ENCODE data around the gene TDRD1.

TDRD1 gene

DNA sequence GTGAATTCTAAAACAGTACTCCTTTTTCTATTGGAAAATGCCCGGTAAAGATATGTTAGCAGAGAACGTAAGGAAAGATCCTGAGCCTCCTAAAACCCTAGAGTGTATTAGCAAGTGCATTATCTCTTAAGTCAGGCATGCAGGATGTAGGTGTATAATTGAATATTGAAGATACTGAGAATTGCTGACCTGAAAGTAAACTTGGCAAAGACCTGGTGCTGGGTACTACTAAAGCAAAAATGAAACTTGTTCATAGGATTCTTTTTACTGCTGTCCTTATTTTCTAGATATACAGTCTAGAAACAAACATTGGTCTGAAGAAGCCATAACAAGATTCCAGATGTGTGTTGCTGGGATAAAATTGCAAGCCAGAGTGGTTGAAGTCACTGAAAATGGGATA is 41.1 kb downstream of the TDRD1 start:
- Histone ChIP-seq H3K4me1 (ENCODE audit: control insufficient read depth in 1 of 2, insufficient read depth in 1 of 2, low read depth in 1 of 2, low read length in 1 of 2) (no peaks in the 10 kb centered on the region), H3K9me3 (no peaks in the 10 kb centered on the region), H3K4me3 (ENCODE audit: low read depth in 1 of 2, low read length in 1 of 2) (no peak overlapping the region), H3K27me3 (peaks cover 25% of the 10 kb centered on the region), H3K27ac (no peak overlapping the region), H3K36me3 (no peaks in the 10 kb centered on the region)
- TF ChIP-seq, protein P1, sequence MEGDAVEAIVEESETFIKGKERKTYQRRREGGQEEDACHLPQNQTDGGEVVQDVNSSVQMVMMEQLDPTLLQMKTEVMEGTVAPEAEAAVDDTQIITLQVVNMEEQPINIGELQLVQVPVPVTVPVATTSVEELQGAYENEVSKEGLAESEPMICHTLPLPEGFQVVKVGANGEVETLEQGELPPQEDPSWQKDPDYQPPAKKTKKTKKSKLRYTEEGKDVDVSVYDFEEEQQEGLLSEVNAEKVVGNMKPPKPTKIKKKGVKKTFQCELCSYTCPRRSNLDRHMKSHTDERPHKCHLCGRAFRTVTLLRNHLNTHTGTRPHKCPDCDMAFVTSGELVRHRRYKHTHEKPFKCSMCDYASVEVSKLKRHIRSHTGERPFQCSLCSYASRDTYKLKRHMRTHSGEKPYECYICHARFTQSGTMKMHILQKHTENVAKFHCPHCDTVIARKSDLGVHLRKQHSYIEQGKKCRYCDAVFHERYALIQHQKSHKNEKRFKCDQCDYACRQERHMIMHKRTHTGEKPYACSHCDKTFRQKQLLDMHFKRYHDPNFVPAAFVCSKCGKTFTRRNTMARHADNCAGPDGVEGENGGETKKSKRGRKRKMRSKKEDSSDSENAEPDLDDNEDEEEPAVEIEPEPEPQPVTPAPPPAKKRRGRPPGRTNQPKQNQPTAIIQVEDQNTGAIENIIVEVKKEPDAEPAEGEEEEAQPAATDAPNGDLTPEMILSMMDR (IDR thresholded peaks at IDR 0.05): no peak

DNA sequence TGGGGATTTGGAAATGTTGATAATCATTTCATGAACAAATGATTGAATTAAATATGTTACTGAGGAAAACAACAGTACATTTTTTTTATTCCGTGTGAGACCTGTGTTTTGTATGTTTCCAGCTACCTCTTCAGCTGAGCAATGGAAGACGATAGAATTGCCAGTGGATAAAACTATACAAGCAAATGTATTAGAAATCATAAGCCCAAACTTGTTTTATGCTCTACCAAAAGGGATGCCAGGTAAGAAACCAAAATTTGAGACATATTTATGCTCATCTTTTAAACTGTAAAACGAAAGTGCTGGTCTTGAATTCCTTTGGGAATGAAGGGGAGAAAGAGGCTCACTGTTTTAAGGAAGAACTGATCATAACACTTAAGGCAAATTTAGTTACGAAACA is 42.1 kb downstream of the TDRD1 start:
- Histone ChIP-seq H3K36me3 (no peaks in the 10 kb centered on the region), H3K4me3 (ENCODE audit: low read depth in 1 of 2, low read length in 1 of 2) (no peak overlapping the region), H3K27me3 (peaks cover 26% of the 10 kb centered on the region), H3K9me3 (no peaks in the 10 kb centered on the region), H3K4me1 (ENCODE audit: control insufficient read depth in 1 of 2, insufficient read depth in 1 of 2, low read depth in 1 of 2, low read length in 1 of 2) (no peaks in the 10 kb centered on the region), H3K27ac (no peak overlapping the region)
- TF ChIP-seq, protein P1 (IDR thresholded peaks at IDR 0.05): no peak

DNA sequence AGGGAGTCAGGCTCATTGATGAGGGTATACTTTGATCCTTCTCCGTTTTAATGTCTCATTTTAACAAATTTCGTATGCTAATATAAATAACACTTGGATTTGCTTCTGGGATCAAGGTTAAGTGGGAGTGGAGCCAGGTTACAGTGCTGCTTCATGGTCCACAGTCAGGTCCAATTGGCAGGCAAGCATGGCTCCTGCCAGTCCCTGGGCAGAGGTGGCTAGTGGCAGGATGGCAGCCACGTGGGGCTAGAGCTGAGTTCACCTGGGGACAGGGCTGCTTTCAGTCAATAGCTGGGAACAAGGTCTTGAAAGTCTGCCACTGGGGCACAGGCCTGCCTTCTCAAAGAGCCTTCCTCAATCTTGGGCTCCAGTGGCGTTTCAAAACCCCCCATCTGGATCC is 43.9 kb downstream of the TDRD1 start:
- Histone ChIP-seq H3K36me3 (no peaks in the 10 kb centered on the region), H3K27me3 (peaks cover 23% of the 10 kb centered on the region), H3K4me3 (ENCODE audit: low read depth in 1 of 2, low read length in 1 of 2) (no peak overlapping the region), H3K4me1 (ENCODE audit: control insufficient read depth in 1 of 2, insufficient read depth in 1 of 2, low read depth in 1 of 2, low read length in 1 of 2) (no peaks in the 10 kb centered on the region), H3K9me3 (no peaks in the 10 kb centered on the region), H3K27ac (no peak overlapping the region)
- TF ChIP-seq, protein P1 (IDR thresholded peaks at IDR 0.05): no peak

DNA sequence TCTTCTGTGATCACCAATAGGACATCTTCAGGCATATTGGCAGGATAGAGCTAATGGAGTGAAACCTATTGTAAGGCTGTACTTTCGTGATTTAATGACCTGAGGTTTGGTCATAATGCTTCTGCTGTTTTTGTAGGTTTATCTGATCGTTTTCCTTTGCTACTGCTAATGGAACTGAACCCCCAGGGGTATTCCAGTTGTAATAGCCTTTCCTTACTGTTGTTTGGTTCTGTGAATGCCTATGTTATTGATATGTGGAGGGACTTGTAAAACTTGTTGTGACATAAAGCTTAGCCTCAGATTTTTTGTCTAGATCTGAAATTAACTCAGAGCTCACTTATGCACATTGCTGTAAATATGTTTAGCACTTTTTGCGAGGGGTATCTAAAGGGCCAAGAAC is 49.0 kb downstream of the TDRD1 start:
- no peaks in the 10 kb centered on the region for H3K36me3 ChIP-seq
- H3K9me3 ChIP-seq: no peaks in the 10 kb centered on the region
- peaks cover 19% of the 10 kb centered on the region for H3K27me3 ChIP-seq
- H3K4me3 ChIP-seq (ENCODE audit: low read depth in 1 of 2, low read length in 1 of 2): no peak overlapping the region
- H3K27ac ChIP-seq: no peak overlapping the region
- H3K4me1 ChIP-seq (ENCODE audit: control insufficient read depth in 1 of 2, insufficient read depth in 1 of 2, low read depth in 1 of 2, low read length in 1 of 2): no peaks in the 10 kb centered on the region
- TF ChIP-seq, protein P1 (IDR thresholded peaks at IDR 0.05): no peak

DNA sequence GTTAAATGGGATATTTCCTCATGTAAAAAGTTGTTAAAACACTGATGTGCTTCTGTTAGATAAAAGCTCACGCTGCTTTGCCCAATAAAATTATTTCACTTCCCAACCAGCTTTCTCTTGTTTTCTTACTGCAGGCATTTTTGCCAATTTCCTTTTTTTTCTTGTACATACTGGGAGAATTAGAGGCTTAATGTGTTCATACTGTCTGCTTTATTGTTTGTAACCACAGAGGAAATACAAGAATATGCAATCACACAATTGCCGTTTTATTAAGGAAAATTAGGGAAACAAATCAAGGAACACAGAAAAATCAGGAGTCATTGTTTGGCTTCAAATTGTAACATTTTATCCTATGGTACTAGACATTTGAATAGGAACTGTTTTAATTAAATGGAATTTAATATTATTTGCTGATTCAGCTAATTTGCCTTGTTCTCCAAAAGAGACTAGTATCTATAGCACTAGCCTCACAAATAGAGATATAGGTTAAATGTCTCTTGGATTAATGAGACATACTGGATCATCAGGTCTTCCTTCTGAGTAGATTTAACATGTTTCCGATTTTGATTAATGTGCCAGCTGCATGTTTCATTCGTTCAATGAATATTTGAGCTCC is 53.5 kb downstream of the TDRD1 start:
- H3K4me1 ChIP-seq (ENCODE audit: control insufficient read depth in 1 of 2, insufficient read depth in 1 of 2, low read depth in 1 of 2, low read length in 1 of 2): no peaks in the 10 kb centered on the region
- H3K27me3 ChIP-seq: peaks cover 47% of the 10 kb centered on the region
- no peak overlapping the region for H3K4me3 ChIP-seq (ENCODE audit: low read depth in 1 of 2, low read length in 1 of 2)
- TF ChIP-seq, protein P1 (IDR thresholded peaks at IDR 0.05): no peak
- no peaks in the 10 kb centered on the region for H3K9me3 ChIP-seq
- H3K27ac ChIP-seq: no peak overlapping the region
- no peaks in the 10 kb centered on the region for H3K36me3 ChIP-seq

DNA sequence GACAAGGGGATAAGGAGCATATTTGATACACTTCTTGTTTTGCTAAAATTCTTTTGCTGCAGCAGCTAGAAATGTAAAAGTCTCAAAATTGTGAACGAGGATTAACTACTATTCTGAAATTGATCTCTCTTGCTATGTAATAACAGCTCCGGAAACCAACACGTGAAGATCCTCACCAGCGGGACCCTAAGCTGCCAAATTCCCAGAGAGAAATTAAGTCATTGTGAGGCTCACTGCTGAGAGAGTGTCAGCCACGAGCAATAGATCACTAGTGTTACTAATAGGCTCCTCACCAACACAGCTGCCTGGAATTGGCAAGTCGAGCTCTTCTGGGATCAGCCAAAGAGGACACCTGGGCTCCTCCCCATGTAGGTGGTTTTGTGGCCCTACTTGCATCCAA is 54.3 kb downstream of the TDRD1 start:
- H3K4me1 ChIP-seq (ENCODE audit: control insufficient read depth in 1 of 2, insufficient read depth in 1 of 2, low read depth in 1 of 2, low read length in 1 of 2): no peaks in the 10 kb centered on the region
- TF ChIP-seq, protein P1 (IDR thresholded peaks at IDR 0.05): no peak
- no peaks in the 10 kb centered on the region for H3K36me3 ChIP-seq
- H3K4me3 ChIP-seq (ENCODE audit: low read depth in 1 of 2, low read length in 1 of 2): no peak overlapping the region
- H3K27me3 ChIP-seq: peaks cover 55% of the 10 kb centered on the region
- no peaks in the 10 kb centered on the region for H3K9me3 ChIP-seq
- H3K27ac ChIP-seq: no peak overlapping the region

All from neutrophil (primary cell).